Calu3 (cell line): ENCODE results near the gene SLC25A33. TPM values are rescaled to one million over a fixed set of nuclear protein-coding genes. Genes with fewer than 3 reads are reported as not detected.

Experiments used
- Bru-seq: library from RNA; stranded (reverse); fragments of 400-500 nt; gene quantifications from one replicate; lab custom pipeline; 2021; lab: Mats Ljungman, UMichigan
- BruChase-seq, 2 experiments: library from RNA; stranded (reverse); fragments of 400-500 nt; gene quantifications; one replicate each; lab custom pipeline; 2021; lab: Mats Ljungman, UMichigan
- BruUV-seq: library from RNA; stranded (reverse); fragments of 400-500 nt; replicated peaks from 2 replicates; lab custom pipeline; 2021; lab: Mats Ljungman, UMichigan
- CTCF ChIA-PET: fragments of 300-600 bp; sonication (Branson Sonifier 250); formaldehyde crosslinking; loops from one replicate; lab custom pipeline; 2022; ENCODE audit warnings: antibody characterized with exemption; lab: Charles Lee
- DNase-seq: peaks from one replicate; pipeline ENCODE4 v3.0.0; 2022
- H3K27ac Mint-ChIP-seq: one replicate; pipeline ENCODE4 v1.8.0; 2022; ENCODE audit warnings: mixed read lengths; ENCODE audit not compliant: unreplicated experiment
- H3K27me3 Mint-ChIP-seq: one replicate; pipeline ENCODE4 v1.8.0; 2022; ENCODE audit warnings: mixed read lengths; ENCODE audit not compliant: unreplicated experiment
- H3K36me3 Mint-ChIP-seq: one replicate; pipeline ENCODE4 v1.8.0; 2022; ENCODE audit warnings: mild to moderate bottlenecking, moderate library complexity, mixed read lengths; ENCODE audit not compliant: insufficient read depth, unreplicated experiment
- H3K4me1 Mint-ChIP-seq: one replicate; pipeline ENCODE4 v1.8.0; 2022; ENCODE audit warnings: mild to moderate bottlenecking, low read depth, mixed read lengths; ENCODE audit not compliant: unreplicated experiment
- H3K4me3 Mint-ChIP-seq: one replicate; pipeline ENCODE4 v1.8.0; 2022; ENCODE audit warnings: mild to moderate bottlenecking, low read depth, moderate library complexity, mixed read lengths; ENCODE audit not compliant: unreplicated experiment
- H3K9me3 Mint-ChIP-seq: one replicate; pipeline ENCODE4 v1.8.0; 2022; ENCODE audit warnings: low read depth, mixed read lengths; ENCODE audit not compliant: unreplicated experiment
- intact Hi-C: fragments of 100-400 bp; cut with micrococcal nuclease; formaldehyde crosslinking; loops from one replicate; pipeline ENCODE4 v1.10.0; 2022; ENCODE audit not compliant: unreplicated experiment
- long read RNA-seq: library from polyadenylated mRNA; stranded (forward); transcript quantifications from one replicate; pipeline ENCODE4 v2.0.0, GENCODE V29; 2022
- total RNA-seq: library from RNA; stranded (reverse); gene quantifications from 2 replicates; pipeline ENCODE4 v1.2.3, GENCODE V29; 2022
- TF ChIP-seq, protein P1 (sequence below): fragments of 200-600 bp; IDR thresholded peaks from one replicate; pipeline ENCODE4 v1.8.0; 2022; ENCODE audit warnings: antibody characterized with exemption; ENCODE audit not compliant: unreplicated experiment

SLC25A33 gene, protein sequence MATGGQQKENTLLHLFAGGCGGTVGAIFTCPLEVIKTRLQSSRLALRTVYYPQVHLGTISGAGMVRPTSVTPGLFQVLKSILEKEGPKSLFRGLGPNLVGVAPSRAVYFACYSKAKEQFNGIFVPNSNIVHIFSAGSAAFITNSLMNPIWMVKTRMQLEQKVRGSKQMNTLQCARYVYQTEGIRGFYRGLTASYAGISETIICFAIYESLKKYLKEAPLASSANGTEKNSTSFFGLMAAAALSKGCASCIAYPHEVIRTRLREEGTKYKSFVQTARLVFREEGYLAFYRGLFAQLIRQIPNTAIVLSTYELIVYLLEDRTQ
- 5.2 and 5.9 TPM in 2 replicates for total RNA-seq
- percentile 79 among the genes with signal in this experiment for Bru-seq, nascent RNA
- percentile 60 among the genes with signal in this experiment for BruChase-seq, experiment 1, labeled RNA remaining after a 6-hour chase
- BruChase-seq, experiment 2, labeled RNA remaining after a 2-hour chase = percentile 60 among the genes with signal in this experiment
- long read RNA-seq, transcript SLC25A33-201 (7 exons, 3,854 nt) = major isoform, 19 of 23 reads
- long read RNA-seq, partial matches to known transcripts = 0 of 23 reads
- long read RNA-seq, other reads (novel, unspliced or antisense) = 4 of 23 reads

DNA sequence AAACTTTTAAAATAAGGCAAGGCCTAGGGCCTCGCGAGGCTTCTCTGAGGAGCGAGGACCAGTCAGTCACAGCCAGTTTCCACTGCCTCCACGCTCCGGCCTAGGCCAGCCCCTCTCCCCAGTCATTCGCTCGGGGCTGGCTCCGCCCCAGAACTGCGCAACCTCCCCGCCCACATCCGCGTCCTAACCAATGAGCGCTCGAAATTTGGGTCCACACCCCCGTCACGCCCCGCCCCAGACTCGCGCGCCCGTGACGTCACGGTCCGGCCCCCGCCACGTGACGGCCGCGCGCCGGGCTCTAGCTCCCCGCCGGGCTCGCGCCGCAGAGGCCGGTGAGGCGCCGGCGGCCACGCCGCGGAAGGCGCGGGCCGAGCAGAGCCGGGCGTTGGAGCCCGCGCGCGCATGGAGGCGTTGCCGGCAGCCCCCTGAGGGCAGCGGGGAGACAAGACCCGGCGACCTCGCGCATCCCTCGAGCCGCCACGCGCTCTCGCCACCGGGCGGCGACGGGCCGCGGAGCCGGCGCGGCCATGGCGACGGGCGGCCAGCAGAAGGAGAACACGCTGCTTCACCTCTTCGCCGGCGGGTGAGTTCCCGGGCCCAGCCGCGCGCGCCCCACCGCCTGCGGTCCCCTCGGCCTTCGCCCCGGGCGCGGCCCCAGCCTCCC lies at the start of gene SLC25A33:
TSS of gene SLC25A33 (plus strand) at position 301 of the 664 bp plus-strand sequence. CDS start at position 528, 227 bp downstream.
- TF ChIP-seq, protein P1, sequence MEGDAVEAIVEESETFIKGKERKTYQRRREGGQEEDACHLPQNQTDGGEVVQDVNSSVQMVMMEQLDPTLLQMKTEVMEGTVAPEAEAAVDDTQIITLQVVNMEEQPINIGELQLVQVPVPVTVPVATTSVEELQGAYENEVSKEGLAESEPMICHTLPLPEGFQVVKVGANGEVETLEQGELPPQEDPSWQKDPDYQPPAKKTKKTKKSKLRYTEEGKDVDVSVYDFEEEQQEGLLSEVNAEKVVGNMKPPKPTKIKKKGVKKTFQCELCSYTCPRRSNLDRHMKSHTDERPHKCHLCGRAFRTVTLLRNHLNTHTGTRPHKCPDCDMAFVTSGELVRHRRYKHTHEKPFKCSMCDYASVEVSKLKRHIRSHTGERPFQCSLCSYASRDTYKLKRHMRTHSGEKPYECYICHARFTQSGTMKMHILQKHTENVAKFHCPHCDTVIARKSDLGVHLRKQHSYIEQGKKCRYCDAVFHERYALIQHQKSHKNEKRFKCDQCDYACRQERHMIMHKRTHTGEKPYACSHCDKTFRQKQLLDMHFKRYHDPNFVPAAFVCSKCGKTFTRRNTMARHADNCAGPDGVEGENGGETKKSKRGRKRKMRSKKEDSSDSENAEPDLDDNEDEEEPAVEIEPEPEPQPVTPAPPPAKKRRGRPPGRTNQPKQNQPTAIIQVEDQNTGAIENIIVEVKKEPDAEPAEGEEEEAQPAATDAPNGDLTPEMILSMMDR = no peak
- Mint-ChIP-seq H3K27me3 (no peaks in the 10 kb centered on the region), H3K4me3 (peak within 1 kb of the TSS; percentile 82), H3K4me1 (peaks cover 21% of the 10 kb centered on the region), H3K36me3 (peaks cover 18% of the 10 kb centered on the region), H3K9me3 (no peaks in the 10 kb centered on the region), H3K27ac (peak within 1 kb of the TSS; percentile 63)
- peak; percentile 96 for DNase-seq
- intact Hi-C loops = no loop called here
- BruUV-seq = no TSS peak
- CTCF ChIA-PET = interaction anchor here (0.6 kb wide), 1 partner anchor 51 kb away, joined by 4 read pairs; no protein-coding TSS in a partner anchor

DNA sequence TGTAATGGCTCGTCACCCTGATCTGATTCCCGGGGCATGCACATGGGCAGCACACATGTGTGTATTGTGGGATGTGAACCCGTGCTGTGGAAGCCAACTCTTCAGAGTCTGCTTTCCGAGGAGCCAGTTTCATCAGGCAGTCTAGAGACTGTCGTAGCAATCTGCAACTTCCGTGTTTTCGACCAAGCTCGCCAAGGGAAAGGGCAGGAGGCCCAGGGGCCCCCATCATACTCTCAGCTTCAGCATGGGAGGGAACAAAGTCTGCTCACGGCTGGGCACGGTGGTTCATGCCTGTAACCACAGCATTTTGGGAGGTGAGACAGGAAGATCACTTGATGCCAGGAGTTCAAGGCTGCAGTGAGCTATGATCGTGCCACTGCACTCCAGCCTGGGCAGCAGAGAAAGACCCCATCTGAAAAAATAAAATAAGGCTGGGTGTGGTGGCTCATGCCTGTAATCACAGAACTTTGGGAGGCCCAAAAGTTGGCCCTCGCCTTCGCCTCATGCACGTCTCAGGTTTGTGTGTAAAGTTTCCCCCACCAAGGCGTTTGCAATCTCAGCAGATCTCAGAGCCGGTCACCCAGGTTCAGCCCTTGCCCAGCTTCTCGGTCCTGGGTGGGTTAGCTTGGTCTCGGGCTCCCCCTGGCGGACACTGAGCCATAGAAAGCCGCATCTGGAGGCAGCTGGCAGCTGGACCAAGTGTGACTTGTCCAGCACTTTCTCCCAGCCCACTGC lies 48.5 kb upstream of the SLC25A33 start:
- CTCF ChIA-PET = interaction anchor here (0.6 to 1.2 kb wide), 7 partner anchors 14 to 380 kb away, joined by 3 to 8 read pairs (median 4); partner anchors contain the start of gene H6PD
- intact Hi-C loops = loop anchor here (1.0 to 10.0 kb wide), 4 partner anchors 82 to 376 kb away; no protein-coding TSS in a partner anchor
- no peak overlapping the region for H3K27ac Mint-ChIP-seq
- no peak overlapping the region for H3K4me3 Mint-ChIP-seq
- H3K4me1 Mint-ChIP-seq = no peaks in the 10 kb centered on the region
- H3K27me3 Mint-ChIP-seq = peaks cover 15% of the 10 kb centered on the region
- H3K9me3 Mint-ChIP-seq = no peaks in the 10 kb centered on the region
- no TSS peak for BruUV-seq
- H3K36me3 Mint-ChIP-seq = no peaks in the 10 kb centered on the region
- TF ChIP-seq, protein P1 = peak; percentile 78
- peak; percentile 90 for DNase-seq

DNA sequence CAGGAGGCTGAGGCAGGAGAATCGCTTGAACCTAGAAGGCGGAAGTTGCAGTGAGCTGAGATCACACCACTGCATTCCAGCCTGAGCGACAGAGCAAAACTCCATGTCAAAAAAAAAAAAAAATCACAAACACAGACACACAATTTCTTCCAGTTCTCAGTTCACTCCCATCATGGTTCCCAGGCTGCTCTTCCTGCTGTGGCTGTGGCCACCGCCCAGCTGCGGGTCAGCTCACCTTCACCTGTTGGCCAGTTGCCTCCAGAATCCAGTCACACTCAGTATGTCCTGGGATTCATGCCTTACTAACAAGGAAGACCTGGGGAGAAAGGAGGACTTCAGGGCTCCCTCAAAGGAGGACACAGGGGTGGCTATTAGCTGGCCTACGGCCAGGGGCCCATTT lies 45.9 kb upstream of the SLC25A33 start:
- H3K9me3 Mint-ChIP-seq = no peaks in the 10 kb centered on the region
- no TSS peak for BruUV-seq

More for the DNA sequence above, 45.9 kb upstream of the SLC25A33 start:
- no peaks in the 10 kb centered on the region for H3K4me1 Mint-ChIP-seq
- no peak for DNase-seq
- H3K36me3 Mint-ChIP-seq = no peaks in the 10 kb centered on the region
- intact Hi-C loops = loop anchor here (5.0 to 10.0 kb wide), 3 partner anchors 79 to 379 kb away; no protein-coding TSS in a partner anchor
- H3K27ac Mint-ChIP-seq = no peak overlapping the region
- TF ChIP-seq, protein P1 = no peak
- peaks cover 5% of the 10 kb centered on the region for H3K27me3 Mint-ChIP-seq
- CTCF ChIA-PET = interaction anchor here (0.7 kb wide), 1 partner anchor 180 kb away, joined by 3 read pairs; no protein-coding TSS in a partner anchor
- H3K4me3 Mint-ChIP-seq = no peak overlapping the region
